ENCODE measurements around the gene PLCB1. TPM values are rescaled to one million over a fixed set of nuclear protein-coding genes. Genes with fewer than 3 reads are reported as not detected.

PLCB1 gene
- total RNA-seq, 1 donor from 2014 or later = 37.4 TPM

DNA sequence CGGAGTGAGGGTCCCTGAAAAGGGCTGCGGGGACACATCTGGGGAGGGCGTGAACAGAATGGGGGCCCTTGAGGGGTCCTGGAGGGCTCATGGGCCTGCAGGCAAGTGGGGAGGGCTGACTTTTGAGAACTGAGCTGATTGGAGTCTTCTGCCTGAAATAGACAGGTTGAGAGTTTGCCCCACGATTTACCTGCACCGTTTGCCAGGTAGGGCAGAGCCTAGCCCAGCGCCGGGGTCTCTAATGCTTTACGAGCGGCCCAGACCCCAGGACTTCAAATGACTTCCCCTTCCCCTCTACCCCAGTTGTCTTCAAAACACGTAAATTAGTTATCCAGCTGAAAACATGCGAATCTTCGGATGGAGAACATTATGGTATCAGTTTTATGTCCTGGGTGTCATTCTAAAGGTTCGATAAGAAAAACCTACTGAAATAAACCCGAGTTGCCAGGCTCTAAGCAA lies 1.3 kb downstream of the PLCB1 start:
- no peaks in the 10 kb centered on the region for H3K27me3 Mint-ChIP-seq (ENCODE audit: unreplicated experiment)
- H3K4me1 Mint-ChIP-seq (ENCODE audit: low read depth, unreplicated experiment) = peaks cover 2% of the 10 kb centered on the region

DNA sequence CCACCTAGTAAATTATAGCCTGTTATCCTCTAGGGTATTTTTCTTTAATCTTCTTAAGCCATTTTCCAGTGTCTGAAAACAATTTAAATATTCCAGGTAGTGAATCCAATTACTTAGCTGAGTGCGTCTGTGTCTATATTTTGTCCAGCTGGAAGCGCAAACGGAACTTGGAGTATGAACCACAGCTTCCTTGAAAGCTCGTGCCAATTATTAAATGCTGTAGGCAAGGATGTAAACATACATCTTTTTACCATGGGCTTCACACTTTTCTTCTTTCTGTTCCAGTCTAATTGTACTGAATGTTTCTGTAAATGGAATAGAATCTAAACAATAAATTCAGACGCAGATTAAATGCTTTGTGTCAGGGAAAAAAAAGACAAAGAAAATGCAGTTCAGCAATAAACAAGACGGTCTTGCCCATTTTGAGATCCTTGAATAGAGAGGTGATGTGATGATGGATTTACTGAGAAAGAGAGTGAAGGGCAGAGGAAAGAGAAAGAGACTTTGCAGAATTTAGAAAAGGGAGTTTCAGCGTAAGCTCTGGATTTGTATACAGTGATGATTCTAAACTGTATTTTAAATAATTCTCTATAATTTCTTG lies 1.9 kb downstream of the PLCB1 start:
- peaks cover 2% of the 10 kb centered on the region for H3K4me1 Mint-ChIP-seq (ENCODE audit: low read depth, unreplicated experiment)
- H3K9me3 Mint-ChIP-seq (ENCODE audit: unreplicated experiment) = no peaks in the 10 kb centered on the region
- no peak for TF ChIP-seq CTCF (IDR thresholded peaks at IDR 0.05; ENCODE audit: partially characterized antibody, unreplicated experiment)
- no peaks in the 10 kb centered on the region for H3K36me3 Mint-ChIP-seq (ENCODE audit: unreplicated experiment)
- H3K4me3 Mint-ChIP-seq (ENCODE audit: unreplicated experiment) = peak overlapping the region; percentile 86
- H3K27ac Mint-ChIP-seq (ENCODE audit: unreplicated experiment) = no peak overlapping the region
- DNase-seq = no peak
- no peaks in the 10 kb centered on the region for H3K27me3 Mint-ChIP-seq (ENCODE audit: unreplicated experiment)

More for the DNA sequence above, 1.3 kb downstream of the PLCB1 start:
- DNase-seq = no peak
- TF ChIP-seq CTCF (IDR thresholded peaks at IDR 0.05; ENCODE audit: partially characterized antibody, unreplicated experiment) = no peak
- H3K27ac Mint-ChIP-seq (ENCODE audit: unreplicated experiment) = no peak overlapping the region
- H3K4me3 Mint-ChIP-seq (ENCODE audit: unreplicated experiment) = peak overlapping the region; percentile 86
- H3K9me3 Mint-ChIP-seq (ENCODE audit: unreplicated experiment) = no peaks in the 10 kb centered on the region
- no peaks in the 10 kb centered on the region for H3K36me3 Mint-ChIP-seq (ENCODE audit: unreplicated experiment)

DNA sequence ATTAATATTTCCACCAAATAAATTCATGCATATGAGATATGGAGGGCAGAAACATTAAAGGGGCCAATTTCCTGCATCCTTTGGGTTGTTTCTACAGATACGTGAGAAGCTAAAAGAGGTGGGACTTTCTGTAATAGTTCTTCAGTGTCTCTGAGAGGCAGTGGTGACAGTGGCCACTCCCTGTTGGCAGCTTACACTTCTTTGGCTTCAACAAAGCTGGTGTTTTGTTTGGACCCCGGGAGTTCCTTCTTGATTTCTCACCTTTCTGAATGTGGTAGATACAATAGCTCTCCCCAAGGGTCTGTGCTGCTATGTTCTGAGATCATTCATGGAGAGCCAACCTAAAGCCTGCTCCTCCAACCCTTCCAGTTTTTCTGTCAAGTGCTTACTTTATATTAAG lies 7.8 kb downstream of the PLCB1 start:
- no peaks in the 10 kb centered on the region for H3K36me3 Mint-ChIP-seq (ENCODE audit: unreplicated experiment)
- H3K9me3 Mint-ChIP-seq (ENCODE audit: unreplicated experiment) = no peaks in the 10 kb centered on the region
- H3K4me3 Mint-ChIP-seq (ENCODE audit: unreplicated experiment) = no peak overlapping the region
- H3K4me1 Mint-ChIP-seq (ENCODE audit: low read depth, unreplicated experiment) = peaks cover 2% of the 10 kb centered on the region
- no peak for TF ChIP-seq CTCF (IDR thresholded peaks at IDR 0.05; ENCODE audit: partially characterized antibody, unreplicated experiment)
- no peaks in the 10 kb centered on the region for H3K27me3 Mint-ChIP-seq (ENCODE audit: unreplicated experiment)
- no peak for DNase-seq
- H3K27ac Mint-ChIP-seq (ENCODE audit: unreplicated experiment) = no peak overlapping the region

GRCh38 chr20:8143474-8143873 lies 11.4 kb downstream of the PLCB1 start:
- no peaks in the 10 kb centered on the region for H3K27me3 Mint-ChIP-seq (ENCODE audit: unreplicated experiment)
- H3K4me3 Mint-ChIP-seq (ENCODE audit: unreplicated experiment) = no peak overlapping the region
- no peak for DNase-seq
- no peak for TF ChIP-seq CTCF (IDR thresholded peaks at IDR 0.05; ENCODE audit: partially characterized antibody, unreplicated experiment)
- H3K4me1 Mint-ChIP-seq (ENCODE audit: low read depth, unreplicated experiment) = peaks cover 2% of the 10 kb centered on the region
- no peaks in the 10 kb centered on the region for H3K36me3 Mint-ChIP-seq (ENCODE audit: unreplicated experiment)
- H3K27ac Mint-ChIP-seq (ENCODE audit: unreplicated experiment) = no peak overlapping the region
- H3K9me3 Mint-ChIP-seq (ENCODE audit: unreplicated experiment) = no peaks in the 10 kb centered on the region
